LoVo (cell line): ENCODE results near the gene PKN3.

Experiments
- DNase-seq: peaks from one replicate; pipeline ENCODE4 v3.0.0-alpha.2; 2016; ENCODE audit warnings: low spot score

PKN3 gene

GRCh38 chr9:128718047-128718446 lies 15.7 kb downstream of the PKN3 start:
- no peak for DNase-seq

- no peak for DNase-seq
Measured at GRCh38 chr9:128718475-128718874, 16.2 kb downstream of the PKN3 start.

- no peak for DNase-seq
Measured at GRCh38 chr9:128719919-128720605, 17.8 kb downstream of the PKN3 start.

- DNase-seq = no peak
Measured at GRCh38 chr9:128720841-128721486, 18.7 kb downstream of the PKN3 start.

- no peak for DNase-seq
Measured at GRCh38 chr9:128721487-128722010, 19.2 kb downstream of the PKN3 start.

GRCh38 chr9:128722380-128723351 lies 20.4 kb downstream of the PKN3 start:
- no peak for DNase-seq

- no peak for DNase-seq
Measured at GRCh38 chr9:128723352-128723865, 21.1 kb downstream of the PKN3 start.

GRCh38 chr9:128723866-128724743 lies 21.8 kb downstream of the PKN3 start, which contains the start of gene ZDHHC12:
ZDHHC12 (minus strand) TSS chr9:128724127; CDS start chr9:128724093, 34 bp downstream.
- peak; percentile 100 for DNase-seq

- DNase-seq = peak; percentile 61
Measured at GRCh38 chr9:128724744-128725211, 22.5 kb downstream of the PKN3 start.

- DNase-seq = no peak
Measured at GRCh38 chr9:128727640-128728248, 25.4 kb downstream of the PKN3 start.

- DNase-seq = no peak
Measured at GRCh38 chr9:128728298-128728697, 26.0 kb downstream of the PKN3 start.

GRCh38 chr9:128729302-128729701 lies 27.0 kb downstream of the PKN3 start:
- no peak for DNase-seq

GRCh38 chr9:128729766-128730517 lies 27.6 kb downstream of the PKN3 start:
- DNase-seq = no peak

- no peak for DNase-seq
Measured at GRCh38 chr9:128731093-128731492, 28.8 kb downstream of the PKN3 start.

- no peak for DNase-seq
Measured at GRCh38 chr9:128731691-128732090, 29.4 kb downstream of the PKN3 start.

- no peak for DNase-seq
Measured at GRCh38 chr9:128732576-128732975, 30.3 kb downstream of the PKN3 start.

GRCh38 chr9:128733256-128733655 lies 31.0 kb downstream of the PKN3 start:
- DNase-seq = peak; percentile 84

- no peak for DNase-seq
Measured at GRCh38 chr9:128735373-128735772, 33.1 kb downstream of the PKN3 start.

- DNase-seq = no peak
Measured at GRCh38 chr9:128742401-128742800, 40.1 kb downstream of the PKN3 start.

GRCh38 chr9:128743421-128743820 lies 41.1 kb downstream of the PKN3 start:
- DNase-seq = no peak
